Measurements from ENCODE around the gene ATP5F1E. TPM values are rescaled to one million over a fixed set of nuclear protein-coding genes. Genes with fewer than 3 reads are reported as not detected.

ATP5F1E gene
- total and polyA plus RNA-seq, 9 of the 15 experiments (the other 6 are each of a cell fraction or from before 2014, with no cell fraction given), result 60.3 to 162 (median 113) TPM

DNA sequence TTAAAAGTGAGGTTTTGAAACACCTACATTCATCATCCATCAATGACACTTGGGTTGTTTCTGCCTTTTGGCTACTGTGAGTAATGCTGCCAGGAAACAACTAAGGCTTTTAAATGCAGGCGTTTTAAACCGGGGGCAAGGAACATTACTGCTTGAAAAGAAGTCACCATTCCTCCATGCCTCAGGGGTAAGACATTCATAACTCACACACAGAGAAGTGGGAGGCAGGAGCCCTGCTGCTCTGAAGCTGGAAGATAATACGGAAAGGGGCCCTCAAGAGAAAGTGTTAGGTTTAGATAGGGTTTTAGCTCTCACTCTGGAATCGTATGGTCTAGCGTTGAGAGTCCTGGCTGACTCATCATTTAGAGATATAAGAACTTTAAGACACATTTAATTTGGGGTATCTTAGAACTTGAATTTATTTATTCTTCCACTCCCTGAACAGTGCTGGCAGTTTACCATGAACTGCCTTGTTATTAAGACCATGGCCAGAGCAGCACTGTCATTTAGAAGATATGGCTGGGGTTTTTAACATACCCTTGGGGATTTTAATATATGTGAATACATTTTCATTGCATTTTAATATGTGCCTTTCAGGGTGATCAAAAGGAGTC lies 11.1 kb downstream of the ATP5F1E start (continued):
- peak; percentile 98 for TF ChIP-seq POLR2AphosphoS5 (IDR thresholded peaks at IDR 0.05; ENCODE audit: control insufficient read depth, insufficient read depth, low read depth, low read length)
- peak; percentile 87 for TF ChIP-seq HDAC3 (IDR thresholded peaks at IDR 0.05; ENCODE audit: borderline replicate concordance, partially characterized antibody)
- no peak for TF ChIP-seq MCM5 (IDR thresholded peaks at IDR 0.05; ENCODE audit: low read depth)
- TF ChIP-seq NELFE (IDR thresholded peaks at IDR 0.05; ENCODE audit: insufficient read depth, insufficient read length), result no peak
- TF ChIP-seq BHLHE40 (IDR thresholded peaks at IDR 0.05; ENCODE audit: low read length), result peak; percentile 57
- peak; percentile 74 for TF ChIP-seq SMAD1 (IDR thresholded peaks at IDR 0.05; ENCODE audit: low read depth, low read length, partially characterized antibody)
- TF ChIP-seq ZNF79 (CRISPR knock-in tag; IDR thresholded peaks at IDR 0.05; ENCODE audit: low read depth), result no peak
- TF ChIP-seq KLF6 (CRISPR knock-in tag; IDR thresholded peaks at IDR 0.05; ENCODE audit: borderline replicate concordance), result no peak
- TF ChIP-seq HDAC2 (IDR thresholded peaks at IDR 0.05), result peak; percentile 74; the same call in 1 of the 2 replicates
- TF ChIP-seq, protein P1, sequence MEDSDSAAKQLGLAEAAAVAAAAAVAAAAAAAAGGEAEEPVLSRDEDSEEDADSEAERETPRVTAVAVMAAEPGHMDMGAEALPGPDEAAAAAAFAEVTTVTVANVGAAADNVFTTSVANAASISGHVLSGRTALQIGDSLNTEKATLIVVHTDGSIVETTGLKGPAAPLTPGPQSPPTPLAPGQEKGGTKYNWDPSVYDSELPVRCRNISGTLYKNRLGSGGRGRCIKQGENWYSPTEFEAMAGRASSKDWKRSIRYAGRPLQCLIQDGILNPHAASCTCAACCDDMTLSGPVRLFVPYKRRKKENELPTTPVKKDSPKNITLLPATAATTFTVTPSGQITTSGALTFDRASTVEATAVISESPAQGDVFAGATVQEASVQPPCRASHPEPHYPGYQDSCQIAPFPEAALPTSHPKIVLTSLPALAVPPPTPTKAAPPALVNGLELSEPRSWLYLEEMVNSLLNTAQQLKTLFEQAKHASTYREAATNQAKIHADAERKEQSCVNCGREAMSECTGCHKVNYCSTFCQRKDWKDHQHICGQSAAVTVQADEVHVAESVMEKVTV (CRISPR knock-in tag; IDR thresholded peaks at IDR 0.05), result 0 out of 2 replicates have a peak, but pooled peaks have one; percentile 12
- TF ChIP-seq CREBBP (IDR thresholded peaks at IDR 0.05; ENCODE audit: low read depth, low read length), result no peak
- no peak for TF ChIP-seq WHSC1 (IDR thresholded peaks at IDR 0.05; ENCODE audit: low read length)
- TF ChIP-seq RBM39 (optimal IDR thresholded peaks at IDR 0.05; ENCODE audit: low read depth, low read length), result no peak
- no peak for TF ChIP-seq PRMT5 (CRISPR knock-in tag; IDR thresholded peaks at IDR 0.05)
- no peak for TF ChIP-seq IFI16 (CRISPR knock-in tag; IDR thresholded peaks at IDR 0.05)
- TF ChIP-seq BCOR (IDR thresholded peaks at IDR 0.05), result peak; percentile 62; the same call in 1 of the 2 replicates
- TF ChIP-seq ZNF217 (CRISPR knock-in tag; IDR thresholded peaks at IDR 0.05), result no peak
- TF ChIP-seq YY1 (IDR thresholded peaks at IDR 0.05; ENCODE audit: borderline replicate concordance in 1 of 3, control insufficient read depth in 1 of 3, extremely low read depth in 1 of 3, insufficient read depth in 3 of 3, insufficient read length in 1 of 3, insufficient replicate concordance in 2 of 3, low read depth in 1 of 3, low read length in 2 of 3), result peak in 1 of 3 experiments; percentile 68
- TF ChIP-seq ZNF707 (CRISPR knock-in tag; conservative IDR thresholded peaks at IDR 0.05), result no peak
- 0 out of 2 replicates have a peak, but pooled peaks have one; percentile 18 for TF ChIP-seq L3MBTL2 (IDR thresholded peaks at IDR 0.05)
- no peak for TF ChIP-seq ZNF41 (CRISPR knock-in tag; conservative IDR thresholded peaks at IDR 0.05)
- TF ChIP-seq ZBTB7A (IDR thresholded peaks at IDR 0.05; ENCODE audit: borderline replicate concordance, control insufficient read depth, low read depth, low read length), result peak; percentile 57; the same call in 1 of the 2 replicates
- TF ChIP-seq, protein P2, sequence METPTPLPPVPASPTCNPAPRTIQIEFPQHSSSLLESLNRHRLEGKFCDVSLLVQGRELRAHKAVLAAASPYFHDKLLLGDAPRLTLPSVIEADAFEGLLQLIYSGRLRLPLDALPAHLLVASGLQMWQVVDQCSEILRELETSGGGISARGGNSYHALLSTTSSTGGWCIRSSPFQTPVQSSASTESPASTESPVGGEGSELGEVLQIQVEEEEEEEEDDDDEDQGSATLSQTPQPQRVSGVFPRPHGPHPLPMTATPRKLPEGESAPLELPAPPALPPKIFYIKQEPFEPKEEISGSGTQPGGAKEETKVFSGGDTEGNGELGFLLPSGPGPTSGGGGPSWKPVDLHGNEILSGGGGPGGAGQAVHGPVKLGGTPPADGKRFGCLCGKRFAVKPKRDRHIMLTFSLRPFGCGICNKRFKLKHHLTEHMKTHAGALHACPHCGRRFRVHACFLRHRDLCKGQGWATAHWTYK (CRISPR knock-in tag; IDR thresholded peaks at IDR 0.05), result peak; percentile 55; the same call in 1 of the 2 replicates
- TF ChIP-seq KAT7 (CRISPR knock-in tag; IDR thresholded peaks at IDR 0.05; ENCODE audit: borderline replicate concordance), result 0 out of 2 replicates have a peak, but pooled peaks have one; percentile 46
